ENCODE measurements around the gene RCBTB1. TPM values are rescaled to one million over a fixed set of nuclear protein-coding genes. Genes with fewer than 3 reads are reported as not detected.
"Not testable (repeated sequence)": the region's sequence is repeated elsewhere in the genome, so short reads cannot be mapped to it uniquely, and the experiment has no call there.

RCBTB1 gene
- polyA plus RNA-seq, 1 donor from 2014 or later = 65.3 TPM

- H3F3A ChIP-seq (ENCODE audit: insufficient read depth, low read length, poor library complexity, severe bottlenecking) = no peaks in the 10 kb centered on the region
- no peak overlapping the region for H3K9ac ChIP-seq (ENCODE audit: low read length)
- no peaks in the 10 kb centered on the region for H3K9me2 ChIP-seq (ENCODE audit: insufficient read depth, low read length)
- H3K9me3 ChIP-seq (ENCODE audit: low read length) = no peaks in the 10 kb centered on the region
- H3K79me2 ChIP-seq (replicated peaks; ENCODE audit: insufficient read depth, low read length) = no peaks in the 10 kb centered on the region
- H2AFZ ChIP-seq (ENCODE audit: low read depth, low read length) = no peak overlapping the region
- no peaks in the 10 kb centered on the region for H3K36me3 ChIP-seq (ENCODE audit: insufficient read depth, low read length)
- no peak overlapping the region for H3K4me3 ChIP-seq (ENCODE audit: low read length)
- no peaks in the 10 kb centered on the region for H3K27me3 ChIP-seq (ENCODE audit: insufficient read depth, low read depth, low read length)
- H4K20me1 ChIP-seq (ENCODE audit: insufficient read depth) = no peaks in the 10 kb centered on the region
- no peak overlapping the region for H3K4me2 ChIP-seq (ENCODE audit: low read length)
- peak; percentile 87 for TF ChIP-seq EP300 (conservative IDR thresholded peaks at IDR 0.05; ENCODE audit: poor library complexity, severe bottlenecking)
- no peak for TF ChIP-seq TAF1 (IDR thresholded peaks at IDR 0.05; ENCODE audit: low read depth)
- no peak overlapping the region for H3K27ac ChIP-seq (ENCODE audit: low read length)
These were observed 87.2 kb downstream of the RCBTB1 start for GRCh38 chr13:49498206-49498605.

GRCh38 chr13:49497272-49497671, 88.1 kb downstream of the RCBTB1 start:
- no peak overlapping the region for H3K9ac ChIP-seq (ENCODE audit: low read length)
- no peaks in the 10 kb centered on the region for H3F3A ChIP-seq (ENCODE audit: insufficient read depth, low read length, poor library complexity, severe bottlenecking)
- H3K36me3 ChIP-seq (ENCODE audit: insufficient read depth, low read length) = no peaks in the 10 kb centered on the region
- H3K27ac ChIP-seq (ENCODE audit: low read length) = no peak overlapping the region
- H2AFZ ChIP-seq (ENCODE audit: low read depth, low read length) = no peak overlapping the region
- H3K27me3 ChIP-seq (ENCODE audit: insufficient read depth, low read depth, low read length) = no peaks in the 10 kb centered on the region
- H3K4me2 ChIP-seq (ENCODE audit: low read length) = no peak overlapping the region
- no peak for TF ChIP-seq EZH2 (IDR thresholded peaks at IDR 0.05; ENCODE audit: borderline replicate concordance, insufficient read depth, low read length, poor library complexity, severe bottlenecking)
- no peak for TF ChIP-seq POLR2AphosphoS5 (IDR thresholded peaks at IDR 0.05)
- no peak for TF ChIP-seq SMC3 (conservative IDR thresholded peaks at IDR 0.05; ENCODE audit: poor library complexity)
- TF ChIP-seq RAD21 (conservative IDR thresholded peaks at IDR 0.05) = no peak
- no peak for TF ChIP-seq TAF1 (IDR thresholded peaks at IDR 0.05; ENCODE audit: low read depth)
- TF ChIP-seq REST (IDR thresholded peaks at IDR 0.05; ENCODE audit: borderline replicate concordance) = no peak
- no peak for TF ChIP-seq EP300 (conservative IDR thresholded peaks at IDR 0.05; ENCODE audit: poor library complexity, severe bottlenecking)
- TF ChIP-seq CTCF (IDR thresholded peaks at IDR 0.05; ENCODE audit: poor library complexity, severe bottlenecking) = no peak
- no peak for TF ChIP-seq MXI1 (conservative IDR thresholded peaks at IDR 0.05; ENCODE audit: poor library complexity, severe bottlenecking)
- no peaks in the 10 kb centered on the region for H4K20me1 ChIP-seq (ENCODE audit: insufficient read depth)
- H3K4me3 ChIP-seq (ENCODE audit: low read length) = no peak overlapping the region
- H3K79me2 ChIP-seq (replicated peaks; ENCODE audit: insufficient read depth, low read length) = no peaks in the 10 kb centered on the region
- H3K9me2 ChIP-seq (ENCODE audit: insufficient read depth, low read length) = no peaks in the 10 kb centered on the region
- no peaks in the 10 kb centered on the region for H3K9me3 ChIP-seq (ENCODE audit: low read length)

GRCh38 chr13:49496837-49497236, 88.5 kb downstream of the RCBTB1 start:
- not testable (repeated sequence) for H3F3A ChIP-seq (ENCODE audit: insufficient read depth, low read length, poor library complexity, severe bottlenecking); H4K20me1 ChIP-seq (ENCODE audit: insufficient read depth); H3K9ac ChIP-seq (ENCODE audit: low read length); H3K9me3 ChIP-seq (ENCODE audit: low read length); H3K9me2 ChIP-seq (ENCODE audit: insufficient read depth, low read length); H3K4me2 ChIP-seq (ENCODE audit: low read length); H3K27me3 ChIP-seq (ENCODE audit: insufficient read depth, low read depth, low read length); H3K36me3 ChIP-seq (ENCODE audit: insufficient read depth, low read length); H2AFZ ChIP-seq (ENCODE audit: low read depth, low read length); H3K27ac ChIP-seq (ENCODE audit: low read length); H3K79me2 ChIP-seq (replicated peaks; ENCODE audit: insufficient read depth, low read length); H3K4me3 ChIP-seq (ENCODE audit: low read length)

All from neural cell (in vitro differentiated cells).